ENCODE results near the gene CIBAR2.
"Not testable (repeated sequence)": the region's sequence is repeated elsewhere in the genome, so short reads cannot be mapped to it uniquely, and the experiment has no call there.

Gene CIBAR2

GRCh38 chr16:85126705-85127378 is 14.6 kb upstream of the CIBAR2 start:
- DNase-seq = no peak

- no peak for DNase-seq
Observed at GRCh38 chr16:85126394-85126704, 14.1 kb upstream of the CIBAR2 start.

GRCh38 chr16:85125570-85126393 is 13.5 kb upstream of the CIBAR2 start:
- DNase-seq = no peak

GRCh38 chr16:85124636-85125346 is 12.5 kb upstream of the CIBAR2 start:
- no peak for DNase-seq

- no peak for DNase-seq
Observed at GRCh38 chr16:85123891-85124635, 11.8 kb upstream of the CIBAR2 start.

- not testable (repeated sequence) for DNase-seq
Observed at GRCh38 chr16:85123441-85123840, 11.2 kb upstream of the CIBAR2 start.

GRCh38 chr16:85120006-85120340 is 7.7 kb upstream of the CIBAR2 start:
- DNase-seq = no peak

GRCh38 chr16:85117418-85117817 is 5.1 kb upstream of the CIBAR2 start:
- DNase-seq = no peak

- no peak for DNase-seq
Observed at GRCh38 chr16:85114909-85115567, 2.8 kb upstream of the CIBAR2 start.

GRCh38 chr16:85113913-85114312 is 1.6 kb upstream of the CIBAR2 start:
- DNase-seq = no peak

- no peak for DNase-seq
Observed at GRCh38 chr16:85113168-85113733, 979 bp upstream of the CIBAR2 start.

GRCh38 chr16:85111184-85111583 is 1.1 kb downstream of the CIBAR2 start:
- DNase-seq = no peak

GRCh38 chr16:85110105-85110504 is 2.2 kb downstream of the CIBAR2 start:
- no peak for DNase-seq

GRCh38 chr16:85107532-85107931 is 4.7 kb downstream of the CIBAR2 start:
- DNase-seq = no peak

GRCh38 chr16:85107083-85107482 is 5.2 kb downstream of the CIBAR2 start:
- no peak for DNase-seq

GRCh38 chr16:85105475-85105874 is 6.8 kb downstream of the CIBAR2 start:
- no peak for DNase-seq

GRCh38 chr16:85104821-85105391 is 7.4 kb downstream of the CIBAR2 start:
- DNase-seq = no peak

- no peak for DNase-seq
Observed at GRCh38 chr16:85104147-85104546, 8.1 kb downstream of the CIBAR2 start.

- DNase-seq = no peak
Observed at GRCh38 chr16:85103114-85104079, 8.9 kb downstream of the CIBAR2 start.

- no peak for DNase-seq
Observed at GRCh38 chr16:85101956-85102630, 10.2 kb downstream of the CIBAR2 start.

Data from NCI-H1048 (cell line).